Measurements from ENCODE around the gene SEMA3A. TPM values are rescaled to one million over a fixed set of nuclear protein-coding genes. Genes with fewer than 3 reads are reported as not detected.

SEMA3A gene
- total RNA-seq, 1 experiment from 2014 or later = 20.2 TPM

- intact Hi-C loops (cut with micrococcal nuclease; ENCODE audit: unreplicated experiment) = no loop called here
- H3K27me3 Mint-ChIP-seq (ENCODE audit: unreplicated experiment) = no peaks in the 10 kb centered on the region
- no peak overlapping the region for H3K4me3 Mint-ChIP-seq (ENCODE audit: low read depth, unreplicated experiment)
These were observed 154.2 kb downstream of the SEMA3A start for GRCh38 chr7:84040355-84040754.

GRCh38 chr7:84039432-84039831 lies 155.2 kb downstream of the SEMA3A start:
- no peak overlapping the region for H3K4me3 Mint-ChIP-seq (ENCODE audit: low read depth, unreplicated experiment)
- H3K4me1 Mint-ChIP-seq (ENCODE audit: low read depth, unreplicated experiment) = peaks cover 26% of the 10 kb centered on the region
- no peaks in the 10 kb centered on the region for H3K9me3 Mint-ChIP-seq (ENCODE audit: low read depth, unreplicated experiment)
- H3K27ac Mint-ChIP-seq (ENCODE audit: unreplicated experiment) = no peak overlapping the region
- no peak for DNase-seq
- H3K27me3 Mint-ChIP-seq (ENCODE audit: unreplicated experiment) = no peaks in the 10 kb centered on the region
- no TSS peak for BruUV-seq (replicated peaks)
- intact Hi-C loops (cut with micrococcal nuclease; ENCODE audit: unreplicated experiment) = no loop called here
- CTCF ChIA-PET = no interaction called here
- TF ChIP-seq CTCF (IDR thresholded peaks at IDR 0.05; ENCODE audit: unreplicated experiment) = no peak
- no peaks in the 10 kb centered on the region for H3K36me3 Mint-ChIP-seq (ENCODE audit: insufficient read depth, unreplicated experiment)

More at GRCh38 chr7:84040355-84040754, 154.2 kb downstream of the SEMA3A start:
- CTCF ChIA-PET = interaction anchor here (0.6 kb wide), 1 partner anchor 18 kb away, joined by 7 read pairs; no protein-coding TSS in a partner anchor
- no peak for TF ChIP-seq CTCF (IDR thresholded peaks at IDR 0.05; ENCODE audit: unreplicated experiment)
- no peaks in the 10 kb centered on the region for H3K36me3 Mint-ChIP-seq (ENCODE audit: insufficient read depth, unreplicated experiment)
- no TSS peak for BruUV-seq (replicated peaks)
- no peak for DNase-seq
- H3K27ac Mint-ChIP-seq (ENCODE audit: unreplicated experiment) = peak overlapping the region; percentile 61
- H3K4me1 Mint-ChIP-seq (ENCODE audit: low read depth, unreplicated experiment) = peaks cover 35% of the 10 kb centered on the region
- no peaks in the 10 kb centered on the region for H3K9me3 Mint-ChIP-seq (ENCODE audit: low read depth, unreplicated experiment)

DNA sequence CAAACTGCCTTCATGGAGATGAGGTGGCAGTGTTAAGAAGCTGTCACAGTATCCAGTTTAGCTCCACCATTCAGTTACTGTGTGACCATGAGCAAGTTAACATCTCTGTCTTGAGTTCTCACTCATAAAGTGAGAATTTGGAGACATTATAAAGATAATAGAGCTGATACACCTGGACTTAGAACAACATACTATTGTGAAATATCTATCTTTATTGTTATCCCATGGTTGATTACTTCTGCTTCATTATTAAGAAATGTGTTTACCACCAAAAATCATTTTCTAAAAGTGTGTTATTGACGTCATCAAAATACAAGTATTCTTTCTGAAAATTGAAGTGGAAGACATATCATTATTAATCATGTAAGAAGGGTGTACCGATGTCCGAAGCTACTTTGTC lies 166.9 kb downstream of the SEMA3A start:
- H3K4me3 Mint-ChIP-seq (ENCODE audit: low read depth, unreplicated experiment) = no peak overlapping the region
- BruUV-seq (replicated peaks) = no TSS peak
- CTCF ChIA-PET = interaction anchor here (0.6 kb wide), 1 partner anchor 156 kb away, joined by 3 read pairs; no protein-coding TSS in a partner anchor

DNA sequence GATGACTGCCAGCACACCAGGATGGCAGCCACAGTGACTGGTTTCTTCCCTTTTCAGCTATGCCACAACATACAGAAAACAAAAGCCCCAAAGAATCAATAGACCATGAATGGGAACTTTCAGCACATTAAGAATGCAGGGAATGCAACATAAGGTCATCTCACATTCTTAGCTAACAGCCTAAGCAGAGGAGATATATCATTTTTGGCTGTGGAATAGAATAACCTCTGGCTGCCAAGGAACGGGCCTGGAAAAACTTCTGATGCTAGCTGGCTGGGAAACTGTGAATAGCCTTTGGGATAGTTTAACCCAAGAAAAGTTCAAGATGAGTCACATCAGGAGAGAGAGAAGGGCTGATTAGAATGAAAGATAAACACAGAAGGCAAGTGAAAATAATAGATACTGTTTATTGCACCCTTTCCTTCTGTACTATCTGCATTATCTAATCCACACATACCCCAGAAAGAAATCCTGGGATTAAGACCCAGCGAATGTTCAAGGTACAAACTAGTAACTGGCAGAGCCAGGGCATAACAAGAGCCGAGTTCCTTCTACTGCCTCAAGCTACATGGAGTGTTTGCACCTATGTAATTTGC lies 169.2 kb downstream of the SEMA3A start:
- H3K36me3 Mint-ChIP-seq (ENCODE audit: insufficient read depth, unreplicated experiment) = peaks cover 5% of the 10 kb centered on the region
- H3K27me3 Mint-ChIP-seq (ENCODE audit: unreplicated experiment) = no peaks in the 10 kb centered on the region
- H3K4me1 Mint-ChIP-seq (ENCODE audit: low read depth, unreplicated experiment) = peaks cover 17% of the 10 kb centered on the region
- CTCF ChIA-PET = interaction anchor here (0.7 kb wide), 1 partner anchor 34 kb away, joined by 3 read pairs; no protein-coding TSS in a partner anchor
- BruUV-seq (replicated peaks) = no TSS peak
- no peak overlapping the region for H3K4me3 Mint-ChIP-seq (ENCODE audit: low read depth, unreplicated experiment)
- peak; percentile 16 for DNase-seq
- intact Hi-C loops (cut with micrococcal nuclease; ENCODE audit: unreplicated experiment) = no loop called here
- no peak for TF ChIP-seq CTCF (IDR thresholded peaks at IDR 0.05; ENCODE audit: unreplicated experiment)
- peak overlapping the region; percentile 79 for H3K27ac Mint-ChIP-seq (ENCODE audit: unreplicated experiment)
- no peaks in the 10 kb centered on the region for H3K9me3 Mint-ChIP-seq (ENCODE audit: low read depth, unreplicated experiment)

More for the DNA sequence above, 166.9 kb downstream of the SEMA3A start:
- Mint-ChIP-seq H3K27me3 (ENCODE audit: unreplicated experiment) (no peaks in the 10 kb centered on the region), H3K27ac (ENCODE audit: unreplicated experiment) (no peak overlapping the region), H3K36me3 (ENCODE audit: insufficient read depth, unreplicated experiment) (peaks cover 5% of the 10 kb centered on the region), H3K4me1 (ENCODE audit: low read depth, unreplicated experiment) (peaks cover 6% of the 10 kb centered on the region), H3K9me3 (ENCODE audit: low read depth, unreplicated experiment) (no peaks in the 10 kb centered on the region)
- no peak for DNase-seq
- TF ChIP-seq CTCF (IDR thresholded peaks at IDR 0.05; ENCODE audit: unreplicated experiment) = no peak
- intact Hi-C loops (cut with micrococcal nuclease; ENCODE audit: unreplicated experiment) = no loop called here

Data from Calu3 (cell line).